ENCODE measurements around the gene ANKMY1.
"Not testable (repeated sequence)": the region's sequence is repeated elsewhere in the genome, so short reads cannot be mapped to it uniquely, and the experiment has no call there.

The ANKMY1 gene

DNA sequence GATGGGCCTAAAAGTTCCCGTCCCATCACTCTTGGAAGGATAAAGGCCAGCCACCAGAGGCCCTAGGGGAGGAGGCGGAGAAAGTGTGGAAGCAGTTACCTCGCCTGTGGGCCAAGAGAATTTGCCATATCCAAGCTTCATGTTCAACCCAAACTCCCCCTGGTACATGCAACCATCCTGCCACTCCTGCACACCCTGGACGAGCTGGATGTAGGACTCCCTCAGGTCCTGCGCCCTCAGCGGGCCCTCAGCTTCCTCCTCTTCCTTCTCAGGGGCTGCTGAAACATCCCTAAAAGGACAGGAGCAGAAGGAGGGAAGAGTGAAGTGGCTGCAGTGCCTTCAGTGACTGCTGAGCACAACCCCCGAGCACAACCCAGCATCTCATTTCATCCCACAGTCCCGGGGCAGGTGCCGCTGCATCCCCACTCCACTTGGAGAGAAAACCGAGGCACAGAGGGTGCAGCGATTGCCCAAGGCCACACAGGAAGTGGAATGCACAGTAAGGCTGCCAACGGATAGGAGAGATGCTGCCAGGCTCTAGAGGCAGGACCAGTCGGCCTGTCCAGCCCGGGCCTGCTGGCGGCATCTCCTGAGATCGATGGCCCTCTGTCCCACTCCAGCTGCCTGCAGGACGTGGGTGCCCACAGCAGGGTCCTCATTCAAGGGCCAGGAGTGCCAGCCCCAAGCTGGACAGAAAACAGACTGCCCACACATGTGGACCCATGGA lies 2.9 kb downstream of the ANKMY1 start:
- no peak for DNase-seq (ENCODE audit: low read depth)

DNA sequence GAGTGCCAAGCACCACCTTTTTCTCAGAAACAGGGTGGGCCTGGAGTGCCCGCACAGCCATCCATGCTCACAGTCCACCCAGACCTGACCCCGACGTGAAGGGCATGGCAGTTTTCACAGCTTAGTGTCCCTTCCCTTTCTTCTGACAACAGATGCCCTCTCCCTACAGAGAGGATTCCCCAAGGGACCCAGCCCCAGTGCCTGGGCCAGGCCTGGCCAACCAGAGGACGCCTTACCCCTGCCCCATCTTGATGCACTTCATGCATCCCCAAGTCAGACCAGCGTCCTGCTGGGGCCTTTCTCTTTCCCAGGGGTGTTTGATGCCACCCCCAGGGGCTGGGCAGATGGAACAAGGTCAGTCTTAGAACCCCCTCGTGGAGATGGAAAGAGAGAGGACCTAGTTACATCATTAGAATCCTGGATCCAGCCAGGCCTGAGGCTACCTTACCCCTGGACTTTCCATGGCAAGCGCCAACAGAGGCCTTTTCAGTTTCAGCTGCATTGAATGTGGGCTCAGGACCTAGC lies 3.8 kb downstream of the ANKMY1 start:
- no peak for DNase-seq (ENCODE audit: low read depth)

DNA sequence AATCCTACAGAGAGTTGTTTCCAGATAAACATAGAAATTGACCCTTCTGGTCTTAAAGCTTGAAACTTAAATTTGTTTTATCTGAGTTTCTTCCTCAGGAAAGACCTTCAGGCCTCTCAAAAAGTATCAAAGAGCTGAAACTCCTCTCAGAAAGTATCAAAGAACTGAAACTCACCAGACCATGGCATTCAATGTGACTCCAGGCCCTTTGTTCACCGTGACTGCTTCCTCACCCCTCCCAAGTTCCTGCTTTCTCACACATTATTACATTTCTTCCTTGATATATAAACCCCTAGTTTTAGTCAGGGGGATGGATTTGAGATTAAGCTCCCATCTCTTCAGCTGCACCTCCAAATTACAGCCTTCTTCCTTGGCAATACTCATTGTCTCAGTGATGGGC lies 6.0 kb downstream of the ANKMY1 start:
- DNase-seq (ENCODE audit: low read depth), result no peak

DNA sequence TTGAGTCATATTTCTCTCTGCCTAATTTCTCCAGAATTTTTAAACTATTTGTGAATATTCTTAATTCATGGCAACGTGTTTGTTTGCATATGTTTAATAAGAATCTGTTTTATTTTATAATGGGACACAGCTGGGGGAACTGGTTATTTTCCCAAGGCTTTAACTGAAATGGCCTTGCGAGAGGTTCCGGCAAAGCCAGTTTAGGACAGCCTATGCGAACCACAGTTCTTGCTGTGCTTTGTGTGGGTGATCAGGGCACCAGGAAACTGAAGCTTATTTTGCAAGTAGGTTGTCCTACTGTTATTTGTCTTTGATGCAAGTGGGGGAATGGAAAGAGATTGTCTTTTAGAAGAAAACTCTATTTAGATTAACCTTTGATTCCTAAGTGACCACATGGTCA lies 6.5 kb downstream of the ANKMY1 start:
- no peak for DNase-seq (ENCODE audit: low read depth)

DNA sequence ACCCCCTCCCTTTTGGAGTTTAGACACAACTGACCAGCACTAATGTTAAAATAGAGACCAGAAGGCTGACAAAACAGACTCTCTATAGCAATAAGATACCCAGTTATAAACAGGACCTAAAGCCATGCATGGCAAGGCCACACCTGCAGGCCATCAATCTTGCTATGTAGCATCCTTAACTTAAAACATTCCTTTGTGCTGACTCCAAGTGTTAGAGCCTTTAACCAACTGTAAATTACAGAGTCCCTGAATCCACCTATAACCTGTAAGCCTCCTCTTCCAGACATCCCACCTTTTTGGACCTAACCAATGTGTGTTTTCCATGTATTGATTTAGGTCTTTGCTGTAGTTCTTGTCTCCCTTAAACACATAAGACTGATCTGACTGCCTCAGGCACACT lies 17.9 kb downstream of the ANKMY1 start:
- no peak for DNase-seq (ENCODE audit: low read depth)

DNA sequence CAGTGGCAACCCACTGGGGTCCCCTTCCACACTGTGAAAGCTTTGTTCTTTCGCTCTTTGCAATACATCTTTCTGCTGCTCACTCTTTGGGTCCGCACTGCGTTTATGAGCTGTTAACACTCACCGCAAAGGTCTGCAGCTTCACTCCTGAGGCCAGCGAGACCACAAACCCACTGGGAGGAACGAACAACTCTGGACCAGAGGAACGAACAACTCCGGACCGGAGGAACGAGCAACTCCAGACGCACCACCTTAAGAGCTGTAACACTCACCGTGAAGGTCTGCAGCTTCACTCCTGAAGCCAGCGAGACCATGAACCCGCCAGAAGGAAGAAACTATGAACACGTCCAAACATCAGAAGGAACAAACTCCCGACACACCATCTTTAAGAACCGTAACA lies 18.7 kb downstream of the ANKMY1 start:
- DNase-seq (ENCODE audit: low read depth), result not testable (repeated sequence)

DNA sequence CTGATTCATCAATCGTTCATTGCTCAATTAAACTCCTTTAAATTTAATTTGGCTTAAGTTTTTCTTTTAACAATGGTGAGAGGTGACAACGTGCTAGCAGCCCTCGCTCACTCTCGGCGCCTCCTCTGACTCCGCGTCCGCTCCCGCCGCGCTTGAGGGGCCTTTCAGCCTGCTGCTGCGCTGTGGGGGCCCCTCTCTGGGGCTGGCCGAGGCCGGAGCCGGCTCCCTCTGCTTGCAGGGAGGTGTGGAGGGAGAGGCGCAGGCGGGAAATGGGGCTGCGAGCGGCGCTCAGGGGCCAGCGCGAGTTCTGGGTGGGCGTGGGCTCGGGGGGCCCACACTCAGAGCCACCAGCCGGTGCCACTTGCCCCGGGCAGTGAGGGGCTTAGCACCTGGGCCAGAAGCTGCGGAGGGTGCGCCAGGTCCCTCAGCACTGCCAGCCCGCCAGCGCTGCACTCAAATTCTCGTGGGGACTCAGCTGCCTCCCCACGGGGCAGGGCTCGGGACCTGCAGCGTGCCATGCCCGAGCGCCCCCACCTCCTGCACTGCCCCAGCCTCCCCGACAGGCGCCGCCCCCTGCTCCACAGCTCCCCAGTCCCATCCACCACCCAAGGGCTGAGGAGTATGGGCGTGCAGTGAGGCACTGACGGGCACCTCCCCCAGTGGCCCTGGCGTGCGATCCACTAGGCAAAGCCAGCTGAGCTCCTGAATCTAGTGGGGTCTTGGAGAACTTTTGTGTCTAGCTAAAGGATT lies 19.6 kb downstream of the ANKMY1 start:
- no peak for DNase-seq (ENCODE audit: low read depth)

DNA sequence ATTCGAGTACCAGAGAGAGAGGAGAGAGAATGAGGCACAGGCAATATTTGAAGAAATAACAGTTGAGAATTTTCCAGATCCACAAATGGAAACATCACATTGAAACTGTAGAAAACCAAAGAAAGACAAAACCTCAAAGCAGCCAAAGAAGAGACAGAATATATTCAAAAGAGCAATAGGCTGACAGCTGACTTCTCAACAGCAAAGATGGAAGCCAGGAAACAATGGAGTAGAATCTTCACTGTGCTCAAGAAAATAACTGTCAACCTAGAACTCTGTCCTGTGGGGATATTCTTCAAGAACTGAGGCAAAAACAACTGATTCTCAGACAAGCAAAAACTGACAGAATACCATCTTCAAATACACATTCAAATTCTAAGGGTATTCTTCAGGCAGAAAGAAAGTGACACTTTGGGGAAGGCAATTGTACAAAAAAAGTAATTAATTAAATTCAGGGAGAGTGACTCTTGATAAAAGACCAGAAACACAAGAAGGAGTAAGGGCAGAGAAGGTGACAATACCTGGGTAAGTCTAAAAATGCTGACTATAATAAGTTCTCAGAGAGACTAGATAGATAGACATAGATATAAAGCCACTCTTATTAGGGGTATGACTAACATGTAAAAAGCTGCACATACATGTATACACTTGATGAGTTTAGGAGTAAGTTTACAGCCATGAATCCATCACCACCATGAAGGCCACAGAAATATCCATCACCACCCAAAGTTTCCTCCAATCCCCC lies 25.6 kb downstream of the ANKMY1 start:
- no peak for DNase-seq (ENCODE audit: low read depth)

DNA sequence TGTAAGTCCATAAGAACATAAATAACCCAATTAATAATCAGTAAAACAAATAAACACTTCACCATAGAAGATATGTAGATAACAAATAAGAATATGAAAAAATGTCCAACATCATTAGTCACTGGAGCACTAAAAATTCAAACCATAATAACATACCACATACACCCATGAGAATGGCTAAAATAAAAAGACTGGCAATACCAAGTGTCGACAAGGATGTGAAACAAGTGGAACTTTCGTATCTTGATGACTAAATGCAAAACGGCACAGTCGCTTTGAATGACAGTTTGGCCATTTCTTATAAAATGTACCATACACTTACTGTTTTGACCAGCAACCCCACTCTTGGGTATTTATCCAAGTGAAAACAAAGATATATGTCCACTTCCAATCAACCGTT lies 26.8 kb downstream of the ANKMY1 start:
- no peak for DNase-seq (ENCODE audit: low read depth)

DNA sequence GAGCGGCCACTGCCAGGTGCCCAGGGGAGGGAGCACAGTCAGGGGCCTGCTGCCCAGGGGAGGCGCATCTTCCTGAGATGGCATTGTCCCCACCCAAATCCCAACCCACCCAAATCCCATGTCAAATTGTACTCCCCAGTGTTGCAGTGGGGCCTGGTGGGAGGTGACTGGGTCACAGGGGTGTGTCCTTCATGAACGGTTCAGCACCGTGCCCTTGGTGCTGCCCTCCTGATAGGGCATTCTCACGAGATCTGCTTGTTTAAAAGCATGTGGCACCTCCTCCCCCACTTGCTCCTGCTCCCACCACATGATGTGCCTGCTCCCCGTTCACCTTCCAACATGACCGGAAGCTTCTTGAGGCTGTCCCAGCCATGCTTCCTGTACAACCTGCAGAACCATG lies 27.6 kb downstream of the ANKMY1 start:
- DNase-seq (ENCODE audit: low read depth), result no peak

DNA sequence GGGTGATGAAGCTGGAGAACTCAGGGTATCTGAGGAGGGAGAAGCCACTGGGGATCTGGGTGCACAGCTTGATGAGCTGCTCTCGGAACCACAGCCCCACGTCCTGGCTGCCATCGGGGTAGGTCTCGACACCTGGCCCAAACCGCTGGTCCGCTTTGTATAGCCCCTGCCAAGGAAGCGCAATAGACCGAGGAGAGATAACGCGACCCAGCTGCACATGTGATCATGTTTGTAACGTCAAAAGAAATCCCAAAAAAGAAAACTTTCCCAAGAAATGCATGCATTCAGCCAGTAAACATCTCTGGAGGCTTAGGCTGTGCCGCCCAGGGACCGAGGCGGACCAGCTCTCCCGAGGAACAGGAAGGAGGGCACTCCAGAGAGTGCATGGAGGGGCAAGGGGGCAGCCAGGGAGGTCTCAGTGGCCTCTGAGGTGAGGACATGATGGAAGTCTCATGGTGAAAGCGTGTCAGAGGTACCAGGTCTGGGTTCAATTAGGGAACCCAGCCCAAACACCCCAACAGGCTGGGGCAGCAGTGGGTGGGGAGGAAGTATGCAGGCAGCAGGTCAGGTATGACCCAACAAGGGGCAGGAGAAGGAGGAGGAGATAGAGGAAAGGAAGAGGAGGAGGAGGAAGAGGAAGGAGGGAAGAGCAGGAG lies 28.3 kb downstream of the ANKMY1 start:
- DNase-seq (ENCODE audit: low read depth), result no peak

DNA sequence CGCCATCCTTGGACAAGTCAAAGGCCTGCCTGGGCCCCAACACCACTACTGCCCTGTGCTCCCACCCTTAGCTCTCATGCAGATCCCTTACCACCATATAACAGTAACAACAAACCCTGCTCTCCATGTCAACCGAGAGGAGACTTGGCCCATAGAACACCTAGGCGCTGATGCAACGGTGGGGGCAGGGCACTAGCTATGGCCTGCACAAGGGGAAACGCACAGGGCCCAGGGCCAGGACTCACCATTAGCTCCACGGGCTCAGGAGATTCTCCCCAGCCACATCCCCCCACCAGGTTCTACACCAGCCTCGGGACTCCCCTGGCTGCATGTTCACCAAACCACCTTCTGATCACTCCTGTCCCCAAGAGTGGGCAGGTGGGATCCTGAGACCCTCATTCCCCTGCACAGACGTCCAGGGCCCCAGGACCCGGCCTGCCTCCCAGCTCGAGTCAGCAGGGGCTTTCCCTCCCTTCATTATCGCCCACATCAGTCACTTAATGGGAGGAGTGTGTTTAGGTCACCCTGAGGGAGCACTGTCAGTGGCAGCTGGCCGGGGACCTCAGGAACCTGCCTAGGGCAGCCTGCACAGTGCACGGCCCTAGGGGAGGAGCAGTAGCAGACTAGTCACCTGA lies 29.3 kb downstream of the ANKMY1 start:
- no peak for DNase-seq (ENCODE audit: low read depth)

DNA sequence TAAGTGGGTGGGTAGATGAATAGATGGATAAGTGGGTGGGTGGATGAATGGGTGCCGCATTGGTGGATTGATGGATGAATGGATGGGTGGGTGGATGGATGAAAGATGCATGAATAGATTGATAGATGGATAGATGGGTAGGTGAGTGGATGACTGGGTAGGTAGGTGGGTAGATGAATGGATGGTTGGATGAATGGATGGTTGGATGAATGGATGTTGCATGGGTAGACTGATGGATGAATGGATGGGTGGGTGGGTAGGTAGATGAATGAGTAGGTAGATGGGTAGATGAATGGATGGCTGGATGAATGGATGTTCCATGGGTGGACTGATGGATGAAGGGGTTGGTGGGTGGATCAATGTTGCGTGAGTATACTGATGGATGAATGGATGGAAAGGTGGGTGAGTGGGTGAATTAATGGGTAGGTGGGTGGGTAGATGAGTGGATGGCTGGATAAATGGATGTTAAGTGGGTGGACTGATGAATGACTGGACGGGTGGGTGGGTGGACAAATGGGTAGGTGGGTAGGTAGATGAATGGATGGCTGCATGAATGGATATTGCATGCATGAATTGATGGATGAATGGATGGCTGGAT lies 30.5 kb downstream of the ANKMY1 start:
- DNase-seq (ENCODE audit: low read depth), result no peak

DNA sequence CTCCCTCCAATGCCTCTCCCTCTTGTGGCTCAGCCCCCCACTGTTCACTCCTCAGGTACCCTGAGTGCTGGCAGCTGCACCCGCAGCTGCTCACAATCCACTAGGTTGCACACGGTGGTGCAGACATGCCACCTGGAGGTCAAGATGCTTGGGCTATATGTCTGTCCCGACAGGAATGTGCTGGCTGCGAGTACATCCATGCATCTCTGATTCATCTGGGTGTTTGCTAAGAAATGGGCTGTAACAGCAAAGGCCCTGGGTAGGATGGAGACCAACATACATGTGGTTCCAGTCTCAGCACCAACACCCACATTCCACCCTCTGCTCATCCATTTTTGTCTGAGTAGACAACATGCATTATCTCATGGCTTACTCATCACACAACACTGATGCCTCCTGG lies 31.3 kb downstream of the ANKMY1 start:
- no peak for DNase-seq (ENCODE audit: low read depth)

DNA sequence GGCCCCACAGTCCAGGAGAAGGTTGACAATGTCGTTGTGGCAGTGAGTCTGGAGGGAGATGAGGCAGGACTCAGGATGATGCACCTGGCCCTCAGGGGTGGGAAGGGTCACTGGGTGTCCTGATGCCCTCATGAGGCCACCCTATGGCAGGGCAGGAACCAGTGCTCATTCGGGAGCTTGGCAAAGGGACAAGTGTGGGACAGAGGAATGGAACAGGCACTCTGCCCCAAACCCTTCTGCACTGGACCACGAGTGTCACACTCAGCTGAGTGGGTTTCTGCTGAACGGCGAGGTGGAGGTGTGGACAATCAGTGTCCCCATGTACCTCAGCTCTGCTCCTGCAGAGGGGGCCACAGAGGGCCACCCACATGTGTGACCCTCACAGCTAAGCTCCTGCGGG lies 32.0 kb downstream of the ANKMY1 start:
- no peak for DNase-seq (ENCODE audit: low read depth)

DNA sequence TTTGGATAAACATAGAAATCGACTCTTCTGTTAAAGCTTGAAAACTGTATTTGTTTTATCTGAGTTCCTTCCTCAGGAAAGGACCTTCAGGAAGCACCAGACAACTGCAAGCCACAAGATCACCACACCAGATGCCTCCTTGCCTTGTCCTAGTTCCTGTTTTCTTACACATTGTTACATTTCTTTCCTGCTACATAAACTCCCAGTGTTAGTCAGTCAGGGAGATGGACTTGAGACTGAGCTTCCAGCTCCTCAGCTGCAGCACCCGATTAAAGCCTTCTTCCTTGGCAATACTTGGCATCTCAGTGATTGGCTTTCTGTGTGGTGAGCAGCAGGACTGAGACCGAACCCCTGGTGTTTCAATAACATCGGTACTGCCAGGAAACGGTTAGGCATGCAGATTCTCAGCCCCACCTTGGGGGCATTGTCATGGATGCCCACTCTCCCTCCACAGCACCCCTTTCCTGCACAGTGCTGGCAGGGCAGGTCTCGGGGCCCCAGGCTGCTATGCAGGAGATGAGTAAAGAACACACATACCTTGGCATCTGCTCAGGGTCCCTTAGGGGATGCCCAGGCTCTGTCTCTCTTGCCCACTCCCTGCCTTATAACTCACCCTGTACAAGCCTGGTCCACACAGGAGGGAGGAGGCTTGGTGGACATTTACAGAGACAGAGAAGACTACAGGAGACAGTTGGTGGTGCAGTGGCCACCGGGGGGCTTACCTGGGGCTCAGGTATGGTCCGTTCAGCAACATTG lies 32.6 kb downstream of the ANKMY1 start:
- DNase-seq (ENCODE audit: low read depth), result no peak

DNA sequence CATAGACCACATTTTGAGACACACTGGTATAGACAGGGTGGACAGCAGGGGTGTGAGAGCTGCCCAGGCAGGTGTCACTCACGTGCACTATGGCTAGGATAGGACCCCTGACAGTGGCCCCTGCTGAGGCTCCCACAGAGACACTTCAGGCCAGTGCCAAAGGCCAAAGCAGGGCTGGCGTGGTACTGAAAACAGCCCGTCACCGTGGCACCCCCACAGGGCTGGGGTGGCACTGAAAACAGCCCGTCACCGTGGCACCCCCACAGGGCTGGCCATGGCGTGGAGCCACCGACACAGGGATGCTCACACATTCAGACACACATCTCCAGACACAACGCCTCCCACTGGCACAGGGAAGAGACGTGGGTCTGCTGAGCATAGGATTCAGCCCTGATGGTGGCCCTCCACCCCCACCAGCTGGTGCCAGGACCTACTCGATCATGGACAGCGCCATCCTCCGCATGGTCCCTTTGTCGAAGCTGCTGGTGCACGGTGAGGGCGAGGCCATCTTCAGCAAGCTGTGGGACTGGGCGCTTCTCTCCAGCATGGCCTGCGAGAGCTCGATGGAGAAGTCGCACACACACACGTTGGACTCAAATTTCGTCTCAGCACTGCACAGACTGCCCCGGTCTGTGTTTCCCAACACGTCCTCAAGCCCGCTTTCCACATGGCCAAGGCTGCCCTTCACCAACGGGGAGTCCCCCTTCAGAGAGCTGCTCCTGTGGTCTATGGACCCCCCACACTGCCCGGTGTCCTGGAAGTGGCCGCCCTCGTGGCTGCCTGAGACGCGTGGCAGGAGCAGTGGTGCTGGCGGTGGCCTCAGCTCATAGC lies 34.1 kb downstream of the ANKMY1 start:
- DNase-seq (ENCODE audit: low read depth), result no peak

DNA sequence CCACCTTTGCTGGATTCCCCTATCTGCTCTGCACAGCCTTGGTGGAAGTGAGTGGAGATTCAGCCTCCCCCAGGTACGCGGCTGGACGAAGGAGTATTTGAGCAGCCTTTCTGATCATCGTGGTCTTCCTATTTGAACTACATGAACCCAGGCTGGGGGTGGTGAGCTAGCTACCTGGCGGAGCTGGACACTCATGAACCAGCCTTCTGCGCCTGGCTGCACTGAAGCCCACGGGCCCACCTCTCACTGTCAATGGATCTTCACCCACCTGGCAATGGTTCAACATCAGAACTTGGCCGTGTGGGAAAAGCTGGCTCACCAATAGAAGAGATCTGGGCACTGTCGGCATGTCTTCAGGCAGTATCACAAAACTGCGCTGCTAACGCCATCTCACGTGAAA lies 35.4 kb downstream of the ANKMY1 start:
- DNase-seq (ENCODE audit: low read depth), result no peak

DNA sequence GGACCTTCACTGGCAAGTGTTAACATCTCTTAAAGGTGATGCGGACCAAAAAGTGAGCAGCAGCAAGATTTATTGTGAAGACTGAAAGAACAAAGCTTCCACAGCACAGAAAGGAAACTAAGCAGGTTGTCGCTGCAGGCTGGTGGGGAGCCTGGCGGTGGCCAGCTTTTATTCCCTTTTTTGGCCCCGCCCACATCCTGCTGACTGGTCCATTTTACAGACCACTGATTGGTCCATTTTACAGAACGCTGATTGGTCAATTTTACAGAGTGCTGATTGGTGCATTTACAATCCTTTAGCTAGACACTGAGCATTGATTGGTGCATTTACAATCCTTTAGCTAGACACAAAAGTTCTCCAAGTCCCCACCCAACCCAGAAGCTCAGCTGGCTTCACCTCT lies 35.9 kb downstream of the ANKMY1 start:
- not testable (repeated sequence) for DNase-seq (ENCODE audit: low read depth)

DNA sequence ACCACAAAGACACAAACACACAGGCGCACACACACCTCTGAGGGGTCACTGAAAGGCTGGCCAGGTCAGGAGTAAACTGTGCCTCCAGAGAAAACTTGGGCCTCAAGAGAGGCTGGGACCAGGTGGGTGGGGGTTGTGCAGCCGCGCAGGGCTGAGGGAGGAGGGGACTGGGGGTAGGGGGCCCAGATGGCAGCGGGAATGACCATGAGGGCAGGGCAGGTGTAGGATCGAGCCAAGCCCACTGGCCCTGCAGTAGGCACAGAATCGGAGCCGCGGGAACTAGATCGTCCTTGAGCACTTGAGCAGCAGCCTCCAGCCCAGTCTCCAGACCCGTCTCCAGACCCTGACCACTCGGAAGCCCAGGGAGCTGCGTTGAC lies 36.8 kb downstream of the ANKMY1 start:
- DNase-seq (ENCODE audit: low read depth), result no peak

All from stimulated activated CD8-positive, alpha-beta memory T cell treated with anti-CD3 and anti-CD28 coated beads, Interleukin-7, amount 100 ng/mL, for 24 hours (primary cell).